ENCODE measurements around the gene SH3YL1.

- TF ChIP-seq FOXK2 (IDR thresholded peaks at IDR 0.05) (no peak), BHLHE40 (IDR thresholded peaks at IDR 0.05; ENCODE audit: borderline replicate concordance) (no peak), PKNOX1 (IDR thresholded peaks at IDR 0.05) (no peak), FOXM1 (IDR thresholded peaks at IDR 0.05; ENCODE audit: borderline replicate concordance) (no peak), NFRKB (IDR thresholded peaks at IDR 0.05) (no peak), HDGF (IDR thresholded peaks at IDR 0.05; ENCODE audit: borderline replicate concordance) (no peak), FOXA1 (IDR thresholded peaks at IDR 0.05) (no peak), SUZ12 (IDR thresholded peaks at IDR 0.05) (no peak)
Observed at GRCh38 chr2:228518-229278, 35.1 kb downstream of the SH3YL1 start.
